ENCODE measurements around the gene DOP1A.

DNA sequence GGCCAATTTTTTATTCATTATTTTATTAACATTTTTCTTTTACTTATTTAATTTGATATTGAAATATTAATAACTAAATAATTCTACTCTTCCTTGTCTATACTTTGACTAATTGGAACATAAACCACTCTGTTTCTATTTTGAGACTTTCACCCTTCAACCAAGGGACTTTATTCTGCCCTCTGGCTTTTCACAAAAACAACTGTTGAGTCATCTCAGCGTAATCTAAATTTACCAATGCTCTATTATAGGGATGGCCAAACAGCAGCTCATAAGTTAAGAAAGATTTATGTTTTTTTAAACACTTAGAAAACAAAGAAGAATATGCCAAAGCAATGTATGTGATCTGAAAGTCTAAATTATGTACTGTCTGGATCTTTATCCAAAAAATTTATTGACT is 46.7 kb downstream of the DOP1A start:
- TF ChIP-seq, protein P1, sequence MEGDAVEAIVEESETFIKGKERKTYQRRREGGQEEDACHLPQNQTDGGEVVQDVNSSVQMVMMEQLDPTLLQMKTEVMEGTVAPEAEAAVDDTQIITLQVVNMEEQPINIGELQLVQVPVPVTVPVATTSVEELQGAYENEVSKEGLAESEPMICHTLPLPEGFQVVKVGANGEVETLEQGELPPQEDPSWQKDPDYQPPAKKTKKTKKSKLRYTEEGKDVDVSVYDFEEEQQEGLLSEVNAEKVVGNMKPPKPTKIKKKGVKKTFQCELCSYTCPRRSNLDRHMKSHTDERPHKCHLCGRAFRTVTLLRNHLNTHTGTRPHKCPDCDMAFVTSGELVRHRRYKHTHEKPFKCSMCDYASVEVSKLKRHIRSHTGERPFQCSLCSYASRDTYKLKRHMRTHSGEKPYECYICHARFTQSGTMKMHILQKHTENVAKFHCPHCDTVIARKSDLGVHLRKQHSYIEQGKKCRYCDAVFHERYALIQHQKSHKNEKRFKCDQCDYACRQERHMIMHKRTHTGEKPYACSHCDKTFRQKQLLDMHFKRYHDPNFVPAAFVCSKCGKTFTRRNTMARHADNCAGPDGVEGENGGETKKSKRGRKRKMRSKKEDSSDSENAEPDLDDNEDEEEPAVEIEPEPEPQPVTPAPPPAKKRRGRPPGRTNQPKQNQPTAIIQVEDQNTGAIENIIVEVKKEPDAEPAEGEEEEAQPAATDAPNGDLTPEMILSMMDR (IDR thresholded peaks at IDR 0.05) = no peak
- no peak for TF ChIP-seq POLR2A (IDR thresholded peaks at IDR 0.05)

All from testis (tissue), 2 donors.